ENCODE results near the gene ISLR2.
"Not testable (repeated sequence)": the region's sequence is repeated elsewhere in the genome, so short reads cannot be mapped to it uniquely, and the experiment has no call there.

ISLR2 gene

DNA sequence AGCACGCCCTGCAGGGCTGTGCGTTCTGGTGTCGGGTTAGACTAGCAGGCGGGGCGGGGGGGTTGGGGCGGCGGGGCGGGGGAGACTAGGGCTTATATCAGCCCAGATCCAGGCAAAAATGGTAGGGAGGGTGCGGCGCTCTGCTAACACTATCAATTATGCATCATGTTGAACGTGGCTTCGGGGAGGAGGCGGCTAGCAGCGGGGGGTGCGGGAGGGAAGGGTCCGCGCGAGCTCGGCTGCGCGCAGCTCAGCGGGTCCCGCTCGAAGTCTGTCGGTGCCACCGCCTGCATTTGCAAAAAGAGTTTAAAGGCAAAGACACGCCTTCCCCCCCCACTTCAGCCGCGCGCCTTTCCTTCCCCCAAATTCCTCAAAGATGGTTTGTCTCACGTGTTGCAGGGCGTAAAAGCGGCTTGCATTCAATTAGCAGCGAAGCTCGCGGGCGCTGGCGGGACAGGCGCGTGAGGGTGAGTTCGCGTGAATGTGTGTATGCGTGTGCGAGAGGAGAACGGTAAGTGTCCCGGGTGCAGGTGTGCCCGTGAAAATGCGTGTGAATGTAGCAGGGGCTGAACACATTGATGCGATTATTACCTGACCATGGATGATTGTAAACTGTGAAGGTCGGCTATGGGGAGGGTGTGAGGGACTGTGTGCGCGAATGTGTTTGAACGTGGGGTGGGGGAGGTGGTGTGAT is at the start of gene ISLR2:
Gene ISLR2 (plus strand): TSS at position 432 of the 694 bp plus-strand sequence. CDS start 2,169 bp downstream, outside the sequence.
- TF ChIP-seq, protein P1, sequence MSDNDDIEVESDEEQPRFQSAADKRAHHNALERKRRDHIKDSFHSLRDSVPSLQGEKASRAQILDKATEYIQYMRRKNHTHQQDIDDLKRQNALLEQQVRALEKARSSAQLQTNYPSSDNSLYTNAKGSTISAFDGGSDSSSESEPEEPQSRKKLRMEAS (IDR thresholded peaks at IDR 0.05): peak; percentile 86
- TF ChIP-seq ZBTB7A (IDR thresholded peaks at IDR 0.05; ENCODE audit: low read depth): peak; percentile 13; the same call in 1 of the 2 replicates
- peak; percentile 52 for TF ChIP-seq USF1 (IDR thresholded peaks at IDR 0.05)
- no peak for TF ChIP-seq TCF12 (IDR thresholded peaks at IDR 0.05; ENCODE audit: low read depth)

GRCh38 chr15:74082450-74082849 is 47.9 kb upstream of the ISLR2 start, which contains the start of gene GOLGA6A:
GOLGA6A (minus strand) TSS chr15:74082550; CDS start chr15:74082509, 41 bp downstream.
- not testable (repeated sequence) for TF ChIP-seq CEBPB (IDR thresholded peaks at IDR 0.05); YY1 (IDR thresholded peaks at IDR 0.05; ENCODE audit: low read depth)
- TF ChIP-seq, protein P2, sequence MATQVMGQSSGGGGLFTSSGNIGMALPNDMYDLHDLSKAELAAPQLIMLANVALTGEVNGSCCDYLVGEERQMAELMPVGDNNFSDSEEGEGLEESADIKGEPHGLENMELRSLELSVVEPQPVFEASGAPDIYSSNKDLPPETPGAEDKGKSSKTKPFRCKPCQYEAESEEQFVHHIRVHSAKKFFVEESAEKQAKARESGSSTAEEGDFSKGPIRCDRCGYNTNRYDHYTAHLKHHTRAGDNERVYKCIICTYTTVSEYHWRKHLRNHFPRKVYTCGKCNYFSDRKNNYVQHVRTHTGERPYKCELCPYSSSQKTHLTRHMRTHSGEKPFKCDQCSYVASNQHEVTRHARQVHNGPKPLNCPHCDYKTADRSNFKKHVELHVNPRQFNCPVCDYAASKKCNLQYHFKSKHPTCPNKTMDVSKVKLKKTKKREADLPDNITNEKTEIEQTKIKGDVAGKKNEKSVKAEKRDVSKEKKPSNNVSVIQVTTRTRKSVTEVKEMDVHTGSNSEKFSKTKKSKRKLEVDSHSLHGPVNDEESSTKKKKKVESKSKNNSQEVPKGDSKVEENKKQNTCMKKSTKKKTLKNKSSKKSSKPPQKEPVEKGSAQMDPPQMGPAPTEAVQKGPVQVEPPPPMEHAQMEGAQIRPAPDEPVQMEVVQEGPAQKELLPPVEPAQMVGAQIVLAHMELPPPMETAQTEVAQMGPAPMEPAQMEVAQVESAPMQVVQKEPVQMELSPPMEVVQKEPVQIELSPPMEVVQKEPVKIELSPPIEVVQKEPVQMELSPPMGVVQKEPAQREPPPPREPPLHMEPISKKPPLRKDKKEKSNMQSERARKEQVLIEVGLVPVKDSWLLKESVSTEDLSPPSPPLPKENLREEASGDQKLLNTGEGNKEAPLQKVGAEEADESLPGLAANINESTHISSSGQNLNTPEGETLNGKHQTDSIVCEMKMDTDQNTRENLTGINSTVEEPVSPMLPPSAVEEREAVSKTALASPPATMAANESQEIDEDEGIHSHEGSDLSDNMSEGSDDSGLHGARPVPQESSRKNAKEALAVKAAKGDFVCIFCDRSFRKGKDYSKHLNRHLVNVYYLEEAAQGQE (IDR thresholded peaks at IDR 0.05; ENCODE audit: low read depth): not testable (repeated sequence)

DNA sequence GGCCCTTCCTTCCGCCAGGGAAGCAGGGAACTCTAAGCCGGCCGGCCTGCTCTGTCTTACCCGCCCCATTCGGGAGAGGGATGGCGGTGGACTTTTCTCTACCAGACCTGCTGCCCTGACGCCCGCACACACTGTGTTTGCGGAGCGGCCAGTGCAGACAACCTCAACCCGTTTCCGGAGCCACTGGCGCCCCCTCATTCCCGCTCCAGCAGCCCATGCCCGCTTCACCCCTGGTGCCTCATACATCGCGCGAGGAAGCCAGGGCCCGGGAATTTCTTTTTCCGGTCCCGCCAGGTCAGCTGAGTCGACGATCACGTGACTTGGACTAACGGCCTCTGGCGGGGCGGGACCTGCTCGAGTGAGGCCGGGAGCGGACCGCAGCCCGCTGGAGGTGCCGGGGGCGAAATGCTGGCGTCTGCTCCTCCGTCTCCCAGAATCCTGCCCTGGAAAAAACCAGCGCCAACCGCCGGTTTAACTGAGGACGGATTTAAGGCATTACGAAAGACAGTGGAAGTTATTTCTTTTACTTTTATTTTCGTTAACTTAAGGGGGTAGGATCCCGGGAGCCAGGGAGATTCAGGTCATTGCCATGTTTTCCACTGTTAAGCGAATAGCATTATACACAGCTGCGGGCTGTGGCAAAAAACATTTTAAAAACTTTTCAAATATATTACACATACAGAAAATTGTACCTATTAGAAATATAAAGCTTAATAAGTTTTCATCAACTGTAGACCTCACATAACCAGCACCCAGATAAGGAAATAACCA is 30.2 kb upstream of the ISLR2 start:
- TF ChIP-seq EP300 (IDR thresholded peaks at IDR 0.05; ENCODE audit: borderline replicate concordance) (0 out of 2 replicates have a peak, but pooled peaks have one; percentile 17), YY1 (IDR thresholded peaks at IDR 0.05; ENCODE audit: low read depth) (0 out of 2 replicates have a peak, but pooled peaks have one; percentile 26), USF1 (IDR thresholded peaks at IDR 0.05) (peak; percentile 94), TAF1 (IDR thresholded peaks at IDR 0.05; ENCODE audit: low read depth) (peak; percentile 58), TCF12 (IDR thresholded peaks at IDR 0.05; ENCODE audit: low read depth) (peak; percentile 26; the same call in 1 of the 2 replicates)
- TF ChIP-seq, protein P1 (IDR thresholded peaks at IDR 0.05): peak; percentile 91

- no peak for TF ChIP-seq YY1 (IDR thresholded peaks at IDR 0.05; ENCODE audit: low read depth)
- TF ChIP-seq FOXM1 (IDR thresholded peaks at IDR 0.05; ENCODE audit: borderline replicate concordance, low read depth): no peak
- TF ChIP-seq CREB1 (IDR thresholded peaks at IDR 0.05; ENCODE audit: low read depth): no peak
Observed at GRCh38 chr15:74108111-74108510, 22.3 kb upstream of the ISLR2 start.

GRCh38 chr15:74109713-74110112 is 20.7 kb upstream of the ISLR2 start:
- TF ChIP-seq CEBPB (IDR thresholded peaks at IDR 0.05) (no peak), EP300 (IDR thresholded peaks at IDR 0.05; ENCODE audit: borderline replicate concordance) (no peak), TCF12 (IDR thresholded peaks at IDR 0.05; ENCODE audit: low read depth) (no peak)

- TF ChIP-seq CREB1 (IDR thresholded peaks at IDR 0.05; ENCODE audit: low read depth) (no peak), TCF12 (IDR thresholded peaks at IDR 0.05; ENCODE audit: low read depth) (no peak), CEBPB (IDR thresholded peaks at IDR 0.05) (no peak), EP300 (IDR thresholded peaks at IDR 0.05; ENCODE audit: borderline replicate concordance) (no peak), EGR1 (IDR thresholded peaks at IDR 0.05) (no peak), FOXM1 (IDR thresholded peaks at IDR 0.05; ENCODE audit: borderline replicate concordance, low read depth) (no peak), YY1 (IDR thresholded peaks at IDR 0.05; ENCODE audit: low read depth) (no peak), USF1 (IDR thresholded peaks at IDR 0.05) (no peak), RAD21 (IDR thresholded peaks at IDR 0.05; ENCODE audit: low read depth) (no peak)
- TF ChIP-seq, protein P1 (IDR thresholded peaks at IDR 0.05): no peak
Observed at GRCh38 chr15:74120426-74120825, 10.0 kb upstream of the ISLR2 start.

GRCh38 chr15:74121039-74121438 is 9.3 kb upstream of the ISLR2 start:
- no peak for TF ChIP-seq RAD21 (IDR thresholded peaks at IDR 0.05; ENCODE audit: low read depth)
- TF ChIP-seq CEBPB (IDR thresholded peaks at IDR 0.05): no peak

GRCh38 chr15:74121858-74122257 is 8.5 kb upstream of the ISLR2 start:
- no peak for TF ChIP-seq USF1 (IDR thresholded peaks at IDR 0.05)
- no peak for TF ChIP-seq CEBPB (IDR thresholded peaks at IDR 0.05)
